Caco-2 (cell line): ENCODE data around the gene TBC1D17. TPM values are rescaled to one million over a fixed set of nuclear protein-coding genes. Genes with fewer than 3 reads are reported as not detected.

Experiments
- BruUV-seq: library from RNA; stranded (reverse); fragments of 400-500 nt; replicated peaks from 2 replicates; lab custom pipeline; 2021; lab: Mats Ljungman, UMichigan
- CTCF ChIA-PET: fragments of 300-600 bp; sonication (Branson Sonifier 250); formaldehyde crosslinking; loops from one replicate; lab custom pipeline; 2022; ENCODE audit warnings: antibody characterized with exemption; lab: Charles Lee
- POLR2A ChIA-PET: fragments of 300-600 bp; sonication (Branson Sonifier 250); formaldehyde crosslinking; loops from one replicate; lab custom pipeline; 2022; ENCODE audit warnings: antibody characterized with exemption; lab: Charles Lee
- DNase-seq, 2 experiments: peaks; one replicate each; pipeline versions ENCODE4 v3.0.0 to v3.0.0-alpha.2; 2020 to 2022
- H3K27me3 ChIP-seq: replicated peaks from 2 replicates; pipeline ENCODE4 v1.6.0; 2011; ENCODE audit warnings: low read length; ENCODE audit not compliant: control insufficient read depth, insufficient read depth
- H3K36me3 ChIP-seq: 2 replicates; pipeline ENCODE4 v1.5.1; 2011; ENCODE audit warnings: low read length; ENCODE audit not compliant: control insufficient read depth, insufficient read depth
- H3K4me1 ChIP-seq: fragments of 250-450 bp; sonication (Bioruptor Pico); 2 replicates; pipeline ENCODE4 v1.5.1; 2020; ENCODE audit warnings: mild to moderate bottlenecking
- H3K4me3 ChIP-seq: 2 replicates; pipeline ENCODE4 v1.5.1; 2011; ENCODE audit warnings: low read depth, mild to moderate bottlenecking, control low read depth, low read length
- H3K9me3 ChIP-seq: fragments of 250-450 bp; sonication (Bioruptor Pico); 2 replicates; pipeline ENCODE4 v1.5.1; 2020; ENCODE audit warnings: mild to moderate bottlenecking, moderate library complexity
- H3K27ac Mint-ChIP-seq: one replicate; pipeline ENCODE4 v1.8.0; 2022; ENCODE audit warnings: mixed read lengths; ENCODE audit not compliant: unreplicated experiment
- H3K27me3 Mint-ChIP-seq: one replicate; pipeline ENCODE4 v1.8.0; 2022; ENCODE audit warnings: mixed read lengths; ENCODE audit not compliant: insufficient read depth, unreplicated experiment
- H3K36me3 Mint-ChIP-seq: one replicate; pipeline ENCODE4 v1.8.0; 2022; ENCODE audit warnings: mild to moderate bottlenecking, mixed read lengths; ENCODE audit not compliant: insufficient read depth, unreplicated experiment
- H3K4me1 Mint-ChIP-seq: one replicate; pipeline ENCODE4 v1.8.0; 2022; ENCODE audit warnings: low read depth, mixed read lengths; ENCODE audit not compliant: unreplicated experiment
- H3K4me3 Mint-ChIP-seq: one replicate; pipeline ENCODE4 v1.8.0; 2022; ENCODE audit warnings: mild to moderate bottlenecking, moderate library complexity, mixed read lengths; ENCODE audit not compliant: unreplicated experiment
- H3K9me3 Mint-ChIP-seq: one replicate; pipeline ENCODE4 v1.8.0; 2022; ENCODE audit warnings: mixed read lengths; ENCODE audit not compliant: unreplicated experiment
- CTCF ChIP-seq, 2 experiments: fragments of 200-600 bp in 1 of 2; IDR thresholded peaks; 1 replicate in 1 of 2; 2 replicates in 1 of 2; pipeline versions ENCODE4 v1.5.1 to v1.8.0; 2011 to 2022; ENCODE audit warnings: antibody characterized with exemption in 1 of 2, control low read depth in 1 of 2, inconsistent platforms in 1 of 2, low read depth in 1 of 2, low read length in 1 of 2, mild to moderate bottlenecking in 1 of 2, moderate library complexity in 1 of 2; ENCODE audit not compliant: insufficient read depth in 1 of 2, severe bottlenecking in 1 of 2, unreplicated experiment in 1 of 2
- intact Hi-C: fragments of 100-400 bp; cut with micrococcal nuclease; formaldehyde crosslinking; loops from one replicate; pipeline ENCODE4 v1.10.0; 2022; ENCODE audit not compliant: unreplicated experiment
- total RNA-seq: library from RNA; stranded (reverse); gene quantifications from 2 replicates; pipeline ENCODE4 v1.2.3, GENCODE V29; 2022

Gene TBC1D17
- total RNA-seq, 1 experiment from 2014 or later: 55.3 TPM

- Histone ChIP-seq H3K4me1 (peaks cover 7% of the 10 kb centered on the region; the same call in 1 of the 2 replicates), H3K27me3 (no peaks in the 10 kb centered on the region), H3K4me3 (no peak overlapping the region), H3K36me3 (peaks cover 13% of the 10 kb centered on the region), H3K9me3 (no peaks in the 10 kb centered on the region)
- Mint-ChIP-seq H3K27me3 (no peaks in the 10 kb centered on the region), H3K27ac (peak overlapping the region; percentile 61), H3K9me3 (no peaks in the 10 kb centered on the region), H3K36me3 (peaks cover 84% of the 10 kb centered on the region), H3K4me3 (no peak overlapping the region), H3K4me1 (peaks cover 6% of the 10 kb centered on the region)
- no TSS peak for BruUV-seq
- ChIA-PET POLR2A (interaction anchor here (2.0 kb wide), 1 partner anchor 12 kb away, joined by 7 read pairs; no protein-coding TSS in a partner anchor), CTCF (interaction anchor here (0.8 kb wide), 1 partner anchor 8 kb away, joined by 3 read pairs; no protein-coding TSS in a partner anchor)
- intact Hi-C loops: no loop called here
- no peak for DNase-seq
- no peak for TF ChIP-seq CTCF (IDR thresholded peaks at IDR 0.05; ENCODE audit: insufficient read depth in 1 of 2, low read depth in 1 of 2, low read length in 1 of 2, severe bottlenecking in 1 of 2, unreplicated experiment in 1 of 2)
These were observed 20.3 kb upstream of the TBC1D17 start for GRCh38 chr19:49857061-49857837.

- H3K27me3 ChIP-seq: no peaks in the 10 kb centered on the region
- intact Hi-C loops: no loop called here
- peaks cover 13% of the 10 kb centered on the region for H3K36me3 ChIP-seq
- BruUV-seq: no TSS peak
- peak overlapping the region; percentile 61 for H3K27ac Mint-ChIP-seq
- no peaks in the 10 kb centered on the region for H3K27me3 Mint-ChIP-seq
- peaks cover 84% of the 10 kb centered on the region for H3K36me3 Mint-ChIP-seq
- H3K4me3 ChIP-seq: no peak overlapping the region
- peaks cover 2% of the 10 kb centered on the region; the same call in 1 of the 2 replicates for H3K4me1 ChIP-seq
- peaks cover 1% of the 10 kb centered on the region for H3K4me1 Mint-ChIP-seq
- CTCF ChIA-PET: interaction anchor here (0.8 kb wide), 2 partner anchors 7 to 12 kb away, joined by 3 to 4 read pairs; no protein-coding TSS in a partner anchor
- TF ChIP-seq CTCF (IDR thresholded peaks at IDR 0.05; ENCODE audit: insufficient read depth in 1 of 2, low read depth in 1 of 2, low read length in 1 of 2, severe bottlenecking in 1 of 2, unreplicated experiment in 1 of 2): no peak
- H3K9me3 ChIP-seq: no peaks in the 10 kb centered on the region
- no peak for DNase-seq
- H3K4me3 Mint-ChIP-seq: no peak overlapping the region
- POLR2A ChIA-PET: interaction anchor here (2.0 kb wide), 1 partner anchor 12 kb away, joined by 7 read pairs; no protein-coding TSS in a partner anchor
- H3K9me3 Mint-ChIP-seq: no peaks in the 10 kb centered on the region
These were observed 19.7 kb upstream of the TBC1D17 start for GRCh38 chr19:49857838-49858087.

- H3K4me3 Mint-ChIP-seq: no peak overlapping the region
- ChIA-PET CTCF (interaction anchor here (0.8 kb wide), 1 partner anchor 11 kb away, joined by 4 read pairs; no protein-coding TSS in a partner anchor), POLR2A (interaction anchor here (2.0 kb wide), 1 partner anchor 11 kb away, joined by 7 read pairs; no protein-coding TSS in a partner anchor)
- H3K9me3 Mint-ChIP-seq: no peaks in the 10 kb centered on the region
- Histone ChIP-seq H3K27me3 (no peaks in the 10 kb centered on the region), H3K36me3 (peaks cover 13% of the 10 kb centered on the region), H3K4me1 (no peaks in the 10 kb centered on the region), H3K9me3 (no peaks in the 10 kb centered on the region), H3K4me3 (no peak overlapping the region)
- peaks cover 86% of the 10 kb centered on the region for H3K36me3 Mint-ChIP-seq
- no TSS peak for BruUV-seq
- no peak for DNase-seq
- H3K4me1 Mint-ChIP-seq: no peaks in the 10 kb centered on the region
- H3K27ac Mint-ChIP-seq: peak overlapping the region; percentile 61
- no peak for TF ChIP-seq CTCF (IDR thresholded peaks at IDR 0.05; ENCODE audit: insufficient read depth in 1 of 2, low read depth in 1 of 2, low read length in 1 of 2, severe bottlenecking in 1 of 2, unreplicated experiment in 1 of 2)
- H3K27me3 Mint-ChIP-seq: no peaks in the 10 kb centered on the region
- intact Hi-C loops: no loop called here
These were observed 19.2 kb upstream of the TBC1D17 start for GRCh38 chr19:49858088-49858985.
